Transverse colon (tissue), 4 donors: Measurements from ENCODE around the gene NR5A2. TPM values are rescaled to one million over a fixed set of nuclear protein-coding genes. Genes with fewer than 3 reads are reported as not detected.

Experiments
- DNase-seq: peaks from one replicate; pipeline ENCODE4 v3.0.0-alpha.2; 2019
- H3K27ac ChIP-seq, 4 donors: fragments of 200-600 bp; sonication (generic); 2 replicates each; pipeline ENCODE4 v1.5.1; 2016 to 2018; ENCODE audit warnings: inconsistent platforms in 4 of 4
- H3K27me3 ChIP-seq: fragments of 200-600 bp; sonication (generic); 2 replicates; pipeline ENCODE4 v1.5.1; 2017; ENCODE audit warnings: inconsistent platforms
- H3K36me3 ChIP-seq, 4 donors: fragments of 200-600 bp; sonication (generic); 2 replicates each; pipeline ENCODE4 v1.5.1; 2017 to 2019; ENCODE audit warnings: inconsistent platforms in 4 of 4
- H3K4me1 ChIP-seq, 4 donors: fragments of 200-600 bp; sonication (generic); 2 replicates each; pipeline ENCODE4 v1.5.1; 2017 to 2020; ENCODE audit warnings: inconsistent platforms in 4 of 4
- H3K4me3 ChIP-seq, 4 donors: fragments of 200-600 bp; sonication (generic); 1 replicate in 1 of 4; 2 replicates in 3 of 4; pipeline versions ENCODE4 v1.5.1 to v1.6.1; 2017 to 2019; ENCODE audit warnings: inconsistent platforms in 4 of 4
- H3K9me3 ChIP-seq, 2 donors: fragments of 200-600 bp; sonication (generic); 2 replicates each; pipeline ENCODE4 v1.5.1; 2017 to 2019; ENCODE audit warnings: inconsistent platforms in 2 of 2
- EP300 ChIP-seq: sonication (generic); formaldehyde crosslinking; IDR thresholded peaks from one replicate; pipeline ENCODE4 v1.6.1; 2017; ENCODE audit warnings: antibody characterized with exemption, low read depth
- POLR2A ChIP-seq: fragments of 450-650 bp; IDR thresholded peaks from one replicate; pipeline ENCODE4 v1.6.1; 2016; ENCODE audit warnings: antibody characterized with exemption, mild to moderate bottlenecking, moderate library complexity
- POLR2AphosphoS5 ChIP-seq, 3 donors: sonication (generic); formaldehyde crosslinking; IDR thresholded peaks; one replicate each; pipeline ENCODE4 v1.6.1; 2016; ENCODE audit warnings: antibody characterized with exemption in 3 of 3
- WGBS, 2 donors: methylation state at CpG; one replicate each; pipeline ENCODE4 v1.1.5; 2018; ENCODE audit warnings: low coverage in 1 of 2; 5-methylcytosine and 5-hydroxymethylcytosine counted together
- in situ Hi-C, 4 donors: fragments of 200-750 bp; cut with MboI; loops; one replicate each; pipeline versions ENCODE4 v1.15.0 to v1.15.1; 2017; ENCODE audit warnings: low sequenced_read_pairs in 3 of 4, low pct_ligation_motif_present in 1 of 4, low pct_unique_long_range_greater_than_20kb in 1 of 4
- intact Hi-C: fragments of 100-400 bp; cut with DNase I; formaldehyde crosslinking; loops from one replicate; pipeline ENCODE4 v1.15.1; 2023; ENCODE audit warnings: low total_unique reads
- total RNA-seq, 4 donors: library from RNA; depleted of rRNA; stranded (reverse); fragments of >200 nt; gene quantifications; one replicate each; pipeline ENCODE4 v1.1.0, GENCODE V29; 2016
- TF ChIP-seq, protein P1 (sequence below), 5 experiments: fragments of 200-600 bp in 3 of 5; fragments of 450-650 bp in 2 of 5; sonication (generic) in 3 of 5; IDR thresholded peaks; 1 replicate in 2 of 5; 2 replicates in 3 of 5; pipeline ENCODE4 v1.5.1; 2016 to 2017; ENCODE audit warnings: antibody characterized with exemption in 5 of 5, inconsistent platforms in 3 of 5, mild to moderate bottlenecking in 2 of 5, moderate library complexity in 1 of 5

Gene NR5A2
- total RNA-seq, 4 donors from 2014 or later = 75.4 to 92.6 (median 85.4) TPM

DNA sequence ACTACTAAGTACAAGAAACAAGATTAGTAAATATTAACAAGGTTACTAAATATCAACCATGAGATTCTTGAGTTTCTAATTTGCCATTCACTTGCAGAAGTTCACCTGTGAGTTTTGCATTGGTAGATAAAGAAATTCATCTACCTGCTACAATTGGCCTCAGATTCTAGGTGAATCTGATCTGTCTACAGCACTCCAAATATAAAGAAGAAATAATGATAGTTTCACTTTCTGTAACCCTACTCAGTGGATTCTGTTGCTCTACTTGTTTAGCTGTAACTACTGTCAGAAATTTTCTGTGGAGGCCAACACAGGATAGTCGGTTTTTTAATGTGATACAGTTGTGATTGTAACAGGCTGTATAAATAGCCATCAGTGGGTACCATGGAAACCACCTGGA, 118.6 kb downstream of the NR5A2 start:
- TF ChIP-seq EP300 (no peak), POLR2AphosphoS5 (IDR thresholded peaks at IDR 0.05) (no peak), POLR2A (no peak)
- TF ChIP-seq, protein P1, sequence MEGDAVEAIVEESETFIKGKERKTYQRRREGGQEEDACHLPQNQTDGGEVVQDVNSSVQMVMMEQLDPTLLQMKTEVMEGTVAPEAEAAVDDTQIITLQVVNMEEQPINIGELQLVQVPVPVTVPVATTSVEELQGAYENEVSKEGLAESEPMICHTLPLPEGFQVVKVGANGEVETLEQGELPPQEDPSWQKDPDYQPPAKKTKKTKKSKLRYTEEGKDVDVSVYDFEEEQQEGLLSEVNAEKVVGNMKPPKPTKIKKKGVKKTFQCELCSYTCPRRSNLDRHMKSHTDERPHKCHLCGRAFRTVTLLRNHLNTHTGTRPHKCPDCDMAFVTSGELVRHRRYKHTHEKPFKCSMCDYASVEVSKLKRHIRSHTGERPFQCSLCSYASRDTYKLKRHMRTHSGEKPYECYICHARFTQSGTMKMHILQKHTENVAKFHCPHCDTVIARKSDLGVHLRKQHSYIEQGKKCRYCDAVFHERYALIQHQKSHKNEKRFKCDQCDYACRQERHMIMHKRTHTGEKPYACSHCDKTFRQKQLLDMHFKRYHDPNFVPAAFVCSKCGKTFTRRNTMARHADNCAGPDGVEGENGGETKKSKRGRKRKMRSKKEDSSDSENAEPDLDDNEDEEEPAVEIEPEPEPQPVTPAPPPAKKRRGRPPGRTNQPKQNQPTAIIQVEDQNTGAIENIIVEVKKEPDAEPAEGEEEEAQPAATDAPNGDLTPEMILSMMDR (IDR thresholded peaks at IDR 0.05) = no peak

DNA sequence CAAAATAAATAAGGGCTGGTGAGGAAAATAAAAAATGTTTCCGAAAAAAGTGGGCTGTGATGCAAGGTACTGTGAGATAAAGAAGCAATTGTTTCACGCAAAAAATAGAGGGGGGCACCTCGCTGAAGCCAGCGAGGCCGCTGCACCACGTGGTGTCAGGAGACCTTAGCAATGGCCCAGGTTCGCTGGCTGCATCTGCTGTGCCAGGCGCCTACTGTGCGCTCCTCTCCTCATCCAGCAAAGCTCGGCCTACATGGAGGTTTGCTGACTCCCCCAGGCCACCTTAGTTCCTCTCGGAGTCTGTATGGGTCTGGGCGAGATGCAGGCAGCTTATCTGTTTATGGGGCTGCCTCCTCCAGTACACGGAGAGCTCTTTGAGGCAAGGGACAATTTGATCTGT, 119.6 kb downstream of the NR5A2 start:
- no peak for DNase-seq
- H3K9me3 ChIP-seq = no peaks in the 10 kb centered on the region
- in situ Hi-C loops = loop anchor here in 2 of 4 donors (25.0 kb wide), 2 partner anchors 340 to 460 kb away; no protein-coding TSS in a partner anchor
- H3K36me3 ChIP-seq = no peaks in the 10 kb centered on the region
- 67 to 98% methylated on average over 1 to 13 of the region's 13 CpGs for WGBS, 2 donors
- no peak overlapping the region for H3K27ac ChIP-seq
- intact Hi-C loops = no loop called here
- no peak overlapping the region for H3K4me3 ChIP-seq
- no peaks in the 10 kb centered on the region for H3K4me1 ChIP-seq
- TF ChIP-seq POLR2AphosphoS5 (IDR thresholded peaks at IDR 0.05) = no peak
- TF ChIP-seq POLR2A = no peak
- TF ChIP-seq, protein P1 (IDR thresholded peaks at IDR 0.05) = no peak
- no peak for TF ChIP-seq EP300
- no peaks in the 10 kb centered on the region for H3K27me3 ChIP-seq

More for the DNA sequence above, 118.6 kb downstream of the NR5A2 start:
- Histone ChIP-seq H3K27me3 (no peaks in the 10 kb centered on the region), H3K9me3 (no peaks in the 10 kb centered on the region), H3K36me3 (no peaks in the 10 kb centered on the region), H3K27ac (no peak overlapping the region), H3K4me1 (no peaks in the 10 kb centered on the region), H3K4me3 (no peak overlapping the region)
- intact Hi-C loops = no loop called here
- 22 to 33% methylated on average over 1 of the region's 1 CpG for WGBS, 2 donors
- no peak for DNase-seq
- in situ Hi-C loops = loop anchor here in 2 of 4 donors (25.0 kb wide), 2 partner anchors 341 to 459 kb away; no protein-coding TSS in a partner anchor

DNA sequence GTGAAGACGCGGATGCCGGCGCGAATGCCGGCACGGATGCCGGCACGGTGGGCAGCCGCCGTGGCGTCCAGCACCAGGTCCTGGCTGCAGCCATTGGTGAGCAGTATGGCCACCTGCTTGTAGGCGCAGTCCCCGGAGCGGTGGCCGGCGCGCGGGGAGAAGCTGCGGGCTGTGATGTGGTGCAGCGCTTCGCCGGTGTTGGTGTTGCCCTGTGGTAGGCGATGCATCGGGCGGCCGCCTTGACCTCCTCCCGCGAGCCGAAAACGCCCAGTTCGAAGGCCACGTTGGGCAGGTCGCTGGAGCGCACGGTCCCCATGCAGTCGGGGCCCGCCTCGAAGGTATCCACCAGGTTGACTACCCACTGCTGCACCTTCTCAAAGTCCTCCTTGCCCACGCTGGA, 120.2 kb downstream of the NR5A2 start:
- WGBS, 2 donors = 97% methylated on average over 40 of the region's 40 CpGs; no CpG with 5 or more reads in 1 of the 2 donors
- no peaks in the 10 kb centered on the region for H3K27me3 ChIP-seq
- H3K4me1 ChIP-seq = no peaks in the 10 kb centered on the region
- no peaks in the 10 kb centered on the region for H3K36me3 ChIP-seq
- TF ChIP-seq POLR2AphosphoS5 (IDR thresholded peaks at IDR 0.05) (no peak), EP300 (no peak), POLR2A (no peak)
- TF ChIP-seq, protein P1 (IDR thresholded peaks at IDR 0.05) = no peak
- H3K9me3 ChIP-seq = no peaks in the 10 kb centered on the region
- intact Hi-C loops (no loop called here), in situ Hi-C loops (loop anchor here in 2 of 4 donors (25.0 kb wide), 2 partner anchors 340 to 460 kb away; no protein-coding TSS in a partner anchor)
- DNase-seq = no peak
- no peak overlapping the region for H3K27ac ChIP-seq
- no peak overlapping the region for H3K4me3 ChIP-seq

DNA sequence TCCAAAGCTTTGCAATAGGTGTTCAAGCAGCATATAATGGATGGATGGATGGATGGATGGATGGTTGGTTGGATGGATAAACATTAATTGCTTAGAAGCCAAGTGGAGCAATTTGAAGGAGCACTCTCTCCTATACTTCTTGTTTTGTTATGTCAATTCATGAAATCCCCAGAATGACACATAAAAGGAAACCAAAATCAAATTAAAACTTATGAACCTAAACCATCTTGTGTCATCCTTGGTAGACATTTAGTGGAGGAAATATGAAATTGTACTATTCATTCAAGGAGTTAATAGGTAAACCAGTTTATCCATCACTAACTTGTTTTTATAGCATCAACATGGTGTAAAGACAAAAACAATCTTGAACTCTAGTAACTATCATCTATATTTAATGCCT, 122.5 kb downstream of the NR5A2 start:
- Histone ChIP-seq H3K27ac (no peak overlapping the region), H3K4me3 (no peak overlapping the region), H3K9me3 (no peaks in the 10 kb centered on the region), H3K4me1 (peaks cover 0 to 4% (median 0%) of the 10 kb centered on the region in 4 donors), H3K36me3 (no peaks in the 10 kb centered on the region), H3K27me3 (no peaks in the 10 kb centered on the region)
- no peak for DNase-seq
- no peak for TF ChIP-seq EP300
- in situ Hi-C loops (no loop called here), intact Hi-C loops (no loop called here)

DNA sequence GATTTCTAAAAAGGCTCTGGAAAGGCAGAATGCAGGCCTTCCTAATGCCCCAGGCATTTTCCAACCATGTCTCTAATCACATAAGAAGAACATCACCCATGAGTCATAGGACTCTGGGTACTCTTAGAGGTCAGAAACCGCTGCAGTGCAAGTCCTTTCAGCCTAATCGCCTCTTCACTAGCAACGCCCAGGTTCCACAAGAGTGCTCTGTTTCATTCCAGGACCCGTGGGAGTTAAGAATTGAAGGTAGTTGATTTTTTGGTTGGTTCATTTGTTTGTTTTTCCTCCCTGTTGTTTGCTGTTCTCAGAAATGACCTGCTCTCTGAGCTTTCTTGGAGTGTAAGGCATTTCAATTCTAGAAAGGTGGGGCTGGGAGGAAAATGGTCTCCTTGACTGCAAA, 123.2 kb downstream of the NR5A2 start:
- H3K4me3 ChIP-seq = no peak overlapping the region
- H3K4me1 ChIP-seq = peaks cover 0 to 4% (median 0%) of the 10 kb centered on the region in 4 donors
- TF ChIP-seq POLR2AphosphoS5 (IDR thresholded peaks at IDR 0.05) (no peak), EP300 (no peak), POLR2A (no peak)
- TF ChIP-seq, protein P1 (IDR thresholded peaks at IDR 0.05) = no peak
- intact Hi-C loops (no loop called here), in situ Hi-C loops (no loop called here)
- no peak for DNase-seq
- WGBS, 2 donors = 51% methylated on average over 4 of the region's 4 CpGs; no CpG with 5 or more reads in 1 of the 2 donors
- H3K27me3 ChIP-seq = no peaks in the 10 kb centered on the region
- no peaks in the 10 kb centered on the region for H3K36me3 ChIP-seq
- H3K9me3 ChIP-seq = no peaks in the 10 kb centered on the region
- H3K27ac ChIP-seq = no peak overlapping the region
